CD4-positive, alpha-beta T cell treated with Interleukin-2 at 100 ng/mL for 4 hours (primary cell): ENCODE results near the gene CHTOP.

Experiments used
- DNase-seq: peaks from one replicate; pipeline ENCODE4 v3.0.0-alpha.2; 2020; ENCODE audit warnings: low spot score

Gene CHTOP

DNA sequence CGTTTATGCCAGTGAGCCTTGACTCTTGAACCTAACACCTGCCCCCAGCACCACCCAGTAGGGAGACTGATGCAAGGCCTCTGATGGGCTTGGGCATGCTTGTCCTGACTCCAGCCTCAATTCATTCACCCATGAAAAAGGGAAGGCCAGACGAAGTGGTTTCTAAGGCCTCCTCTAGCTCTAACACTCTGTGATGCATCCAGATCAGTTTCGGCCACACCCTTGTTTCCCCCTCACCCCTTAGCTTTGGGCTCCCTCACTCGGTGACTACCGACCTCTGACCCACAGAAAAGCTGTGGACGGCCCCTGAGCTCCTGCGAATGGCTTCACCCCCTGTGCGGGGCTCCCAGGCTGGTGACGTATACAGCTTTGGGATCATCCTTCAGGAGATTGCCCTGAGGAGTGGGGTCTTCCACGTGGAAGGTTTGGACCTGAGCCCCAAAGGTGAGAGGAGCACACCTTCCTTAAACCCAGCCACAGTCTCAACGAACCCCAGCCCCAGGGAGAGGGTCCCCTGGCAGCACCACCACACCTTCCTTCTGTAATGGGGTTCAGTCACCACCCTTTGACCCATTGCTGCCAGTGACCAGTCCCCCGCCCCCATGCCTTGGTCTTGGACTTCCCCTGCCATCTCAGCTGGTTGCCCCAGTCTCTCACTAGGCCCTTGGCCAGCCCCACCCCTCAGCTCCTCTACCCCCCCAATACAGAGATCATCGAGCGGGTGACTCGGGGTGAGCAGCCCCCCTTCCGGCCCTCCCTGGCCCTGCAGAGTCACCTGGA is 53.7 kb downstream of the CHTOP start:
- DNase-seq = no peak

DNA sequence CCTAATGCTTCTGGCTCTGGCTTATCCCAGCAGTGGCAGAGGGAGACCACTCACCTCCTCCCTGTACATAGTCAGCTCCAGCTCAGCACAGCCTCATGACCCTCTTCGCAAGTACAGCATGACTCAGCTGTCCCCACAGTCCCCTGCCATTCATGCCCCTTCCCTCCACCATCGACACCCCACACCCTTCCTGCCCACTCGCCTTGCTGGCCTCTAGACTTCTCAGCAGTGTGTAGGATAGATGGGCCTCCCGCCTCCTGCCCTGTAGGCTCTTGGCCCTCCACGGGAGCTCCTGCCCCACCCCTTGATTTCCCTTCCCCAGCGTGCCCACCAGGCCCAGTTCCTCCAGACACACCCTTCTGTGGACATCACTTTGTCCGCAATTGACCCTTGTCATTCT is 54.4 kb downstream of the CHTOP start:
- no peak for DNase-seq

DNA sequence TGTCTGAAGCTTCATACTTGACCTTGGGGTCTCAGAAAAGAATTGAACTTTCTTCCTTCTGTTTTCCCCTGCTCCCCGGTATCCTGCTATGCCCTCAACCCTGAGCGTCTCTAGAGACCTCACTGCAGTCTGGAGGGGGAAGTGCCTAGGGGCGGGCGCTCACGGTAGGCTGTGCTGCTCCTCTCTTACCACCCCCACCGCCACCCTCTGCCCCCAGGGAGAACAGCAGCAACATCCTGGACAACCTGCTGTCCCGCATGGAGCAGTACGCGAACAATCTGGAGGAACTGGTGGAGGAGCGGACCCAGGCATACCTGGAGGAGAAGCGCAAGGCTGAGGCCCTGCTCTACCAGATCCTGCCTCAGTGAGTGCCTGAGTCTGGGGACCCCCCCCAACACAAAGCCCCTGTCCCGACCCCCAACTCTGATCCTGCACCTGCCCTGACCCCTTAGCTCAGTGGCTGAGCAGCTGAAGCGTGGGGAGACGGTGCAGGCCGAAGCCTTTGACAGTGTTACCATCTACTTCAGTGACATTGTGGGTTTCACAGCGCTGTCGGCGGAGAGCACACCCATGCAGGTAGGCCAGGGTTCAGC is 55.0 kb downstream of the CHTOP start:
- DNase-seq = no peak

- no peak for DNase-seq
Observed at GRCh38 chr1:153693466-153693865, 59.6 kb downstream of the CHTOP start.
